Embryonic facial prominence (tissue), 1 donor: Measurements from ENCODE around the gene SCN8A.

Experiments used
- DNase-seq: peaks from one replicate; pipeline ENCODE4 v3.0.0-alpha.2; 2016; ENCODE audit errors: extremely low spot score

SCN8A gene

DNA sequence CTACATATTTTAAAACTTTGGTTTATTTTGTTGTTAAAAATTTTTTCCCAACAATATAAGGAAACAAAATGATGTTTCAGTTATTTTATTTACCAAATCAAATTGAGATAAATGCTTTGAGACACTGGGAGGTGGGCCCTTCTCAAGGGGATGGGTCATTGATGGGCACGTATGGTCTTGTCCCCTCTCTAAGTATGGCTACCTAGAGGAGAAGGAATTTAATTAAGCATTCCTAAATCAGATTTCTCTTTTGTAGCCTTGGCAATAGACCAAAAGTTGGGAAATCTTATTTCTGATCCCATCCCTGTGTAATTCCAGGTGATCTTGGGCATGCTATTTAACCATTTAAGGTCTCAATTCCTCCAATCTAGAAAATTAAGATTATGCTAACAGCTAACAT is 79.0 kb downstream of the SCN8A start:
- no peak for DNase-seq

GRCh38 chr12:51672334-51672733 is 81.3 kb downstream of the SCN8A start:
- no peak for DNase-seq

DNA sequence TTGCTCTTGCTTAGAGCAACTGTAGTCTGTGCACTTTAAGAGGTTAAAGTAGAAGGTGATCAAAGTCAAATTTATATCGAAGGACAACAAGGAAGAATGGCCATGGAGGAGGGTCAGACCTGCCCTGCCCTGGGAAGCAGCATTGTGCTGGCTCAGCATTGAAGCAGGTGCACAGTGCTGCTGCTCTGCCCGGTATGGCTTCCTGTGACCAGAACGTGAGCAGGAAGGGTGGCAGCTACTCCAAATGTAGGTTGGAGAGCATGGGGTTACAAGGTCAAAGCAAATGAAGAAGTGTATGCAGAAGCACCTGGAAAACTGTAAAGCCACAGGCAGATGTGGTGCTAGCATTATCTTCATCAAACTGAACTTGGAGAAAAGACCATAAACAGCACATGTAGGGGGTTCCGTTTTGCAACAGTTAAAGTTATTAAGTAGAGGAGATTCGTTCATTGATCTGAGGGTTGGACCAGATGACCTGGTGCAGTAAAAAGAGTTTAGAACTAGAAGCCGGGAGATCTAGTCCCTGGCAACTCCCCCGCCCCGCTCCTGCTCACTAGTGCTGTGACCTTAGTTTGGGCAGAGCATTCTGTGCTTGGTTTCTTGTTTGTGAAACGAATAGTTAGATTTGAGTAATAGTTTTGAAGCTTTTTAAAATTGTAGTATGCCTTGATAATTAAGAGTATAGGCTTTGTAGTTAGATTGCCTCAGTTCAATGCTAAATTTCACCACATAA is 84.2 kb downstream of the SCN8A start:
- DNase-seq, result no peak

- DNase-seq, result no peak
These were observed 85.8 kb downstream of the SCN8A start for GRCh38 chr12:51676875-51677274.

DNA sequence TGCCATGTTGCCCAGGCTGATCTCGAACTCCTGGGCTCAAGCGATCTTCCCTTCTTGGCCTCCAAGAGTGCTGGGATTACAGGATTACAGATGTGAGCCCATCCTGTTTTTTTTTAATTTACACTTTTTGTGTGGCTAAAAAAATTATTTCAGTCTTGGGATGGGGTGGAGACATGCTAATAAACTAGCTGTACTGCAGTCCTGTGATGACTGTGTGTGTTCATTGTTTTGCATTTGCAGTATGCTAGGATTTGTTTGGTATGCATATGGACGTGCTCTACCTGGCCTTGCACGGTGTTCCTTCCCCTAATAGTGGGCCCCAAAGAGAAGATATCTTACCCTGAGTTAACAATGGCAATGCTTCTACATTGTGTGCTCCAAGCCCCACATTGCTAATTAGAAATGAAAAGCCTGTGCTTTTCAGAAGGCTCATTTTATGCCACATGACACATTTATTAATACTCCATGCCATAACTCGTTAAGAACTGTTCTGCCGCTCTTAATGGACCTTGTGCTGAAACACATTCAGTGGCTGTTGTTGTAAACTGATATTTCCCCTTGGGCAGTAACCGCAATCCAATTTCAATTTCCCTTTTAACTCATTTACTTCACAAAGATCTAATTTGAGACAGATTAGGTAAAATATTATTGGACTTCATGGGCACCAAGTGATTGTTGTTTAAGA is 86.4 kb downstream of the SCN8A start:
- DNase-seq, result no peak

GRCh38 chr12:51678086-51678724 is 87.2 kb downstream of the SCN8A start:
- no peak for DNase-seq

DNA sequence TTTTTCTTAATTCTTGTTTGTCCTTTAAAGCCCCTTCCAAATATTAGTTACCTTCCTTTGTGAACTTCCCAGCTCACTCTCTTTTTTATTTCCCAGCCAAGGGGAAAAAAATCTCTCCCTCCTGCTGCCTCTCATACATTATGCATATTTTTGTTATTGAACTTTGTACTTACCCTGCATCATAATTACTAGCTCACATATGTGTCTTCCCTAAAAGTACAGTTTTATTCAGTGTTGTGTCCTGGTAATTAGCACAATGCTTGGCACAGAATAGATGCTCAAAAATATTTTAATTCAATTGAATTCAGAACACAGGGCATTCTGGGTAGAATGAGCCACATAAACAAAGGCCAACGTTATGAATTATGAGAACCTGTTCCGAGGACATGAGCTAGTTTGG is 91.9 kb downstream of the SCN8A start:
- DNase-seq, result no peak

- no peak for DNase-seq
These were observed 92.8 kb downstream of the SCN8A start for GRCh38 chr12:51683763-51684357.

DNA sequence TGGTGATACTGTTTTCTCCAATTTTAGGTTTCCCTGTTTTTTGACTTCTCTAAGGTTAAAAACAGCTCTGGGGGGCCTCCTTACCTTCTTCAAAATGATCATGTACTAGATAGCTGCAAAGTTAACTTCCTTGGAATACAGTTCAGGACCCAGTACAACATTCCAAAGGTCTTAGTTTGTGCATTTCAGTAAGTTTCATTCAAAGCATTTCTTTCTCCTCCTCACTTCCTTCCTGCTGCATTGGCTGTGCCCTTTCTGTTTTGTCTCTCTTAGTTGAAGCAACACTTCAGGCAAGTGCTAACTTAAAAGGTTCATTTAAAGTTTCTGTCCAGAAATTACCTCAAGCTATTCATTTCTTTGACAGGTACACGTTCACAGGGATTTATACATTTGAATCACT is 95.7 kb downstream of the SCN8A start:
- DNase-seq, result no peak

GRCh38 chr12:51687177-51687576 is 96.1 kb downstream of the SCN8A start:
- no peak for DNase-seq

DNA sequence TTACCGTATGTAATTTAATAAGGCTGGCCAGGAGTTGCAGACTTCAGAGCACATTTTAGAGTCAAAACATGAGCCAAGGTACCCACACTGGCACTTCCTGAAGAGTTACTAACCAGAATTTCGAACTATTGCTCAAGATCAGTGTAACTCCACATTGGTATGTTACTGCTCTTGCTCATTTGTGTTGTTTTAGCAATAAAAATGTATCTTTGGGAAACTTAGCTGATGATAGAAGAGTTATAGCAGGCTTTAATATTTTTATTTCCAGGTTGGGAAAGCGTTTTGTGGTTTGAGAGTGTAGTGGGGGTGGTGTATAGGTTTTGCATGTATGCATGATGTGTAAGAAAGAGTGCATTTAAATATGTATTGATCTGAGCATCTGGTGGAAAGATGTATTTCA is 96.6 kb downstream of the SCN8A start:
- no peak for DNase-seq

DNA sequence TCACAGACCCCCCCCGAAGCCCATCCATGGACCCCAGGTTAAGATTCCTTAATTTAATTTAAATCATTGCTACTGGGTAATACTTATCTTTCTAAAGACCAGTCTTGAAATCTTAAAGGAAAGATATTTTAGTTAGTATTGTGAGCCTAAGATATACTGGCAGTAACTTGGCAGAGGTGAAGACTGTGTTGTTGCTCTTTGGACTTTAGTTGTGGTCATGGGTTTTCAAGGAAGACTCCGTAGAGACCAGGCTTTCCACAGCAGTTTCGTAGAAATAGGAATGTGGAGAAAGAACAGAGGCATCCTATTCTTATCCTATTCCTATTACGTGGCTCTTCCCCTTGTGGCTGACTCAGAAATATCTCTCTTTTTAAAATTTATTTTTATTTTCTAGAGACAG is 99.0 kb downstream of the SCN8A start:
- no peak for DNase-seq

DNA sequence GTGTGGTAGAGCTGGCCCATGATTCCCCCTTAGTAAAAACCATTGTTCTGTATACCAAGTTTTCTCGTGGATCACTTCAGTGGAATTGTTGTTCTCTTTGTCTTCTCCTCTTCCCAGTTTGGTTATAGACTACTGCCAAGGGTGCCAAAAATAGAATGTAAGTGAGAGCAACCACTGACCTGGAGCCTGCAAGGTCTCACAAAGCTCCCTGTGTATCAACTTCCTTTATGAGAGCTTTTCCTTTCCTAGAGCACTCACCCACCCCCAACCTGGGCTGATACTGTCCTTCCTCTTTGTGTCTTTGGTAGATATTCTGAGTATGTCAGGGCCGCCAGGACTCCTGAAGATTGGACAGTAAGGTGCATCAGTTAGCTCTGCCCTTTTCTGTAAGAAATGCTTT is 101.0 kb downstream of the SCN8A start:
- DNase-seq, result no peak

DNA sequence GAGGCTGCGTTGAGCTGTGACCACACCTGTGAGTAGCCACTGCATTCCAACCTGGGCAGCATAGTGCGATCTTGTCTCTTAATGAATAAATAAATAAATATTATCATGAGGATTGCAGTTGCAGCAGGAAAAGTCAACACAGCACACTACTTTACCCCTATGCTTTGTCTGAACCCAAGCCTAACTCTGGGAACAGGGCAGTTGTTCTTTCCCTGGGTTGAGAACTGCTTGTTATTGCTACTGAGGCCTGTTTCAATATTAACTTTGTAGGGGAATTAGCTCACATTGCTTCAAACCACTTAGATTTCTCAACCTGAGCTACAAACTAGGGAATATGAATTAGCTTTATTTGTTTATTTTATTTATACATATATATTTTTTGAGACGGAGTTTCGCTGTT is 102.5 kb downstream of the SCN8A start:
- DNase-seq, result no peak

DNA sequence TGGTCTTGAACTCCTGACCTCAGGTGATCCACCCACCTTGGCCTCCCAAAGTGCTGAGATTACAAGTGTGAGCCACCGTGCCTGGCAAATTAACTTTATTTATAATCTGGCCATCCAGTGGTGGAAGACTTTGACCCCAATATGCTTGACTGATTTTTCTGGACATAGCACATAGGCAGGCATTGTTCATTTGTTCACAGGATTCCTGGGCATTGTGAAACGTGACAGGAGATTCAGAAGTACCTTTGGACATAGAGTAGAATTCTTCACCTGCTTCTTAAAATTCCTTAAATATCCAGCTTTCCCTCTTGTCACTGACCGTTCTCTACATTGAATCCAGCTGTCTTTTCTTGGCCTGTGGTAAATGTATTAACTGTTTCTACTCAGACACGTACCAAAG is 103.1 kb downstream of the SCN8A start:
- no peak for DNase-seq

DNA sequence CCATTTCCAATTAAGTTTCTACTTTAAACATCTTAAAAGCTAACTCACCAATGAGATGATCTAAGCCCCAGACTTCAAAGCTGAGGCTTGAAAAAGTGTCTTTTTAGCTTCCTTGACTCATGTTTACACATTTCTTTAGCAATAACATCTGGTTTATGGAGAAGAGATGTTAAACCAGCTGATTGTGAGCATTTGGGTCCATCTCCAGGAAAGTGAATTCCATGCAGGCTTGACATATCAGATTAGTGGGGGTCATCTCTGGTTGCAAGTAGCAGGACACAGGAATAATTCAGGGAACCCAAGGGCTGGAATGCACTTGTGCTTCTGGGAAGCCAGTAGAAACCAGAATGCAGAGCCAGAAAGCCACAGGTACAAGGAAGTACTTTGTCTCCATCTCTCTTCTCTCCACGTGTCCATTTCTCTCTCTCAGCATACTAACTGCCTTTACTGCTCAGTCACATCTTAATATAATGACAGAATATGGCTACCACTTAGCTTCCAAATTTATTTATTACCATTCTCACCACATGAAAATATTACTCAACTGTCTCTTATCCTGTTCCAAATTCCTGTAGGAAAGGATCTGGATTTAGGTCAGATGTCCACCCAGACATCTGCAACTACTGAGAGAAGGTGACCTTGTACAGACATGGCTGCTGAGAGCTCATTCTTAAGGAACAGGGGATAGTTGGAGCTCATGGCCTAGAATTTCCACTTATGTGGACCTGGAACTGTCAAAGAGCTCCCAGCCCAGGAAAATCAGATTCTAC is 104.4 kb downstream of the SCN8A start:
- no peak for DNase-seq

DNA sequence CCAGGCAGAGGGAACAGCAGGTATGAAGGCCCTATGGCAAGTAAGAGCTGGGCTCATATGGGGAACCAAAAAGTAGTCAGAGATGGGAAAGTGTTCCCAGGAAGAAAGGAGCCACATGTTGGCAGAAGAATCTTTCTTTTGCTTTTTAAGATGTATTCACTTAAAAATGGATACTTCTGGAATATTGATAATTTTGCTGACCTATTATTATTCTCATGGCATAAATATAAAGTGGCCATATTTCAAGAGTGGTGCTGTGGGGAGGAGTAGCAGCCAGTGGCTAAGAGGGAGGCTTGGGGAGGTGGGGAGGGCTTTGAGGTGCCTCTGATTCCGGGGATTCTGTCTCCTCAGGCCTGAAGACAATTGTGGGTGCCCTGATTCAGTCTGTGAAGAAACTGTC is 108.2 kb downstream of the SCN8A start:
- no peak for DNase-seq

- no peak for DNase-seq
These were observed 109.9 kb downstream of the SCN8A start for GRCh38 chr12:51700887-51701286.

GRCh38 chr12:51702587-51702986 is 111.6 kb downstream of the SCN8A start:
- no peak for DNase-seq

DNA sequence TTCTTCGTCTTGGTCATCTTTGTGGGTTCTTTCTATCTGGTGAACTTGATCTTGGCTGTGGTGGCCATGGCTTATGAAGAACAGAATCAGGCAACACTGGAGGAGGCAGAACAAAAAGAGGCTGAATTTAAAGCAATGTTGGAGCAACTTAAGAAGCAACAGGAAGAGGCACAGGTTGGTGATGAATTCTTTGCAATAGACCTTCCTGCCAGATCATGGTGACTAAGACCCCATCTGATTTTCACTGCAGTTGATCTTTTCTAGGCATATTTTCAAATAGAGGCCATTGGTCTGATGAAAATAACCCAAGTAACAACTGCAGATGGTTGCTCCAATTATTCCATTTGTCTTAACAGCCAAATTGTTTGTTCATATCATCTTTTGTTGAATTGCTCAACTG is 114.4 kb downstream of the SCN8A start:
- DNase-seq, result no peak

DNA sequence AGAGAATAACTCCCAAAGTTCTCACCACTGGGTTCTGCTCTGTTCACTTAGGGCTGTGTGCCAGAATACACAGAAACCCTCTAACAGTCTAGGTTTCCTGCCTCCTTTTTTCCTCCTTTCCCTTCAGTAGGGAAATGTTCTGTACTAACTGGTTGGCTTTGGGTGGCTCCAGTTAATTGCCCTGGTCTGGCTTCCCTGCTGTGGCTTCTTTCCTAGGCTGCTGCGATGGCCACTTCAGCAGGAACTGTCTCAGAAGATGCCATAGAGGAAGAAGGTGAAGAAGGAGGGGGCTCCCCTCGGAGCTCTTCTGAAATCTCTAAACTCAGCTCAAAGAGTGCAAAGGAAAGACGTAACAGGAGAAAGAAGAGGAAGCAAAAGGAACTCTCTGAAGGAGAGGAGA is 115.2 kb downstream of the SCN8A start:
- DNase-seq, result no peak

DNA sequence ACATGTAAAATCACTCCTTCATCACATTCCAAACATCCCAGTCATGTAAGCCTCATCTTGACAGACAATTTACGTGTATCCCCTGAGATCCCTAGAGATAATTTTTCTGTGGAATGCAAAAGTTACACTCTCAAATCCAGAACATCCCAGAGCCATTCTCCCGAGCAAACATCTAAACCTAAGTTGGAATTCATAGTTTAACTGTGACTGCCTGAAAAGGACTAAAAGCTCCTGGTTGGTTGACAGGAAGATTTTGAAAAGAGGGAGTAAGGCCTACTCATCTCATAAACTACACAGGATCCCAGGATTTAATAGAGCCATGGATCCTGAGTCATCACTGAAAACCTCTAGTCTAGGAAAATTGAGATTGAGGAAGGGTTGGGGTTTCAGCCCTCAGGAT is 123.6 kb downstream of the SCN8A start:
- DNase-seq, result no peak
